Measurements from ENCODE around the gene ECPAS.

- TF ChIP-seq PATZ1 (CRISPR knock-in tag; IDR thresholded peaks at IDR 0.05; ENCODE audit: borderline replicate concordance): no peak
- TF ChIP-seq BACH2 (CRISPR knock-in tag; IDR thresholded peaks at IDR 0.05; ENCODE audit: borderline replicate concordance): no peak
- no peak for TF ChIP-seq ZFP30 (CRISPR knock-in tag; IDR thresholded peaks at IDR 0.05)
- TF ChIP-seq ARNTL (CRISPR knock-in tag; IDR thresholded peaks at IDR 0.05; ENCODE audit: borderline replicate concordance, low read depth): no peak
- TF ChIP-seq TSHZ2 (CRISPR knock-in tag; IDR thresholded peaks at IDR 0.05): no peak
- TF ChIP-seq GLIS3 (CRISPR knock-in tag; IDR thresholded peaks at IDR 0.05): no peak
- TF ChIP-seq RARB (CRISPR knock-in tag; IDR thresholded peaks at IDR 0.05): no peak
- no peak for TF ChIP-seq OSR1 (CRISPR knock-in tag; IDR thresholded peaks at IDR 0.05)
- TF ChIP-seq CREB5 (CRISPR knock-in tag; IDR thresholded peaks at IDR 0.05; ENCODE audit: low read depth): no peak
- TF ChIP-seq ZNF70 (CRISPR knock-in tag; IDR thresholded peaks at IDR 0.05): no peak
- TF ChIP-seq TCF4 (CRISPR knock-in tag; IDR thresholded peaks at IDR 0.05; ENCODE audit: borderline replicate concordance): no peak
Measured at GRCh38 chr9:111320631-111321030, 163.6 kb downstream of the ECPAS start.
